Measurements from ENCODE around the gene LRFN5.
"Not testable (repeated sequence)": the region's sequence is repeated elsewhere in the genome, so short reads cannot be mapped to it uniquely, and the experiment has no call there.

LRFN5 gene

GRCh38 chr14:41878321-41878720 lies 271.6 kb downstream of the LRFN5 start:
- WGBS (ENCODE audit: insufficient coverage) = no CpG with 5 or more reads among the region's 3 CpGs
- ChIA-PET POLR2A (no interaction called here), CTCF (no interaction called here)

GRCh38 chr14:41891624-41892023 lies 284.9 kb downstream of the LRFN5 start:
- POLR2A ChIA-PET = no interaction called here
- no peak for DNase-seq
- H3K4me3 ChIP-seq (ENCODE audit: control insufficient read depth in 1 of 7, extremely low read depth in 1 of 7, insufficient read depth in 4 of 7, low read depth in 2 of 7, low read length in 6 of 7) = no peak overlapping the region
- 87% methylated on average over 8 of the region's 8 CpGs for WGBS (ENCODE audit: insufficient coverage)
- H3K4me1 ChIP-seq (ENCODE audit: control extremely low read depth in 1 of 4, control insufficient read depth in 4 of 4, insufficient read depth in 4 of 4, low read length in 3 of 4) = no peaks in the 10 kb centered on the region
- no peak overlapping the region for H3K27ac ChIP-seq (ENCODE audit: insufficient read depth in 1 of 2, low read depth in 1 of 2, low read length in 2 of 2, poor library complexity in 1 of 2, severe bottlenecking in 2 of 2)
- CTCF ChIA-PET = no interaction called here
- no peaks in the 10 kb centered on the region for H3K9me3 ChIP-seq (ENCODE audit: control extremely low read depth in 1 of 5, control insufficient read depth in 4 of 5, insufficient read depth in 2 of 5, low read depth in 1 of 5, low read length in 4 of 5)
- no peaks in the 10 kb centered on the region for H3K36me3 ChIP-seq (ENCODE audit: control insufficient read depth in 4 of 4, insufficient read depth in 4 of 4, low read length in 3 of 4)
- H3K27me3 ChIP-seq (replicated peaks in 2 of 5; ENCODE audit: control insufficient read depth in 4 of 5, insufficient read depth in 5 of 5, low read length in 4 of 5) = no peaks in the 10 kb centered on the region

More at GRCh38 chr14:41878321-41878720, 271.6 kb downstream of the LRFN5 start:
- no peaks in the 10 kb centered on the region for H3K27me3 ChIP-seq (replicated peaks in 2 of 5; ENCODE audit: control insufficient read depth in 4 of 5, insufficient read depth in 5 of 5, low read length in 4 of 5)
- DNase-seq = no peak
- no peak overlapping the region for H3K4me3 ChIP-seq (ENCODE audit: control insufficient read depth in 1 of 7, extremely low read depth in 1 of 7, insufficient read depth in 4 of 7, low read depth in 2 of 7, low read length in 6 of 7)
- no peaks in the 10 kb centered on the region for H3K4me1 ChIP-seq (ENCODE audit: control extremely low read depth in 1 of 4, control insufficient read depth in 4 of 4, insufficient read depth in 4 of 4, low read length in 3 of 4)
- no peak overlapping the region for H3K27ac ChIP-seq (ENCODE audit: insufficient read depth in 1 of 2, low read depth in 1 of 2, low read length in 2 of 2, poor library complexity in 1 of 2, severe bottlenecking in 2 of 2)
- no peaks in the 10 kb centered on the region for H3K36me3 ChIP-seq (ENCODE audit: control insufficient read depth in 4 of 4, insufficient read depth in 4 of 4, low read length in 3 of 4)
- H3K9me3 ChIP-seq (ENCODE audit: control extremely low read depth in 1 of 5, control insufficient read depth in 4 of 5, insufficient read depth in 2 of 5, low read depth in 1 of 5, low read length in 4 of 5) = no peaks in the 10 kb centered on the region

GRCh38 chr14:41899416-41899815 lies 292.7 kb downstream of the LRFN5 start:
- no peak overlapping the region for H3K4me3 ChIP-seq (ENCODE audit: control insufficient read depth in 1 of 7, extremely low read depth in 1 of 7, insufficient read depth in 4 of 7, low read depth in 2 of 7, low read length in 6 of 7)
- no peak for DNase-seq
- POLR2A ChIA-PET = no interaction called here
- H3K27me3 ChIP-seq (replicated peaks in 2 of 5; ENCODE audit: control insufficient read depth in 4 of 5, insufficient read depth in 5 of 5, low read length in 4 of 5) = no peaks in the 10 kb centered on the region
- H3K36me3 ChIP-seq (ENCODE audit: control insufficient read depth in 4 of 4, insufficient read depth in 4 of 4, low read length in 3 of 4) = no peaks in the 10 kb centered on the region
- CTCF ChIA-PET = no interaction called here
- no peaks in the 10 kb centered on the region for H3K9me3 ChIP-seq (ENCODE audit: control extremely low read depth in 1 of 5, control insufficient read depth in 4 of 5, insufficient read depth in 2 of 5, low read depth in 1 of 5, low read length in 4 of 5)
- no peak overlapping the region for H3K27ac ChIP-seq (ENCODE audit: insufficient read depth in 1 of 2, low read depth in 1 of 2, low read length in 2 of 2, poor library complexity in 1 of 2, severe bottlenecking in 2 of 2)
- H3K4me1 ChIP-seq (ENCODE audit: control extremely low read depth in 1 of 4, control insufficient read depth in 4 of 4, insufficient read depth in 4 of 4, low read length in 3 of 4) = no peaks in the 10 kb centered on the region

GRCh38 chr14:41900644-41901043 lies 294.0 kb downstream of the LRFN5 start:
- Histone ChIP-seq H3K27me3 (replicated peaks in 2 of 5; ENCODE audit: control insufficient read depth in 4 of 5, insufficient read depth in 5 of 5, low read length in 4 of 5) (no peaks in the 10 kb centered on the region), H3K27ac (ENCODE audit: insufficient read depth in 1 of 2, low read depth in 1 of 2, low read length in 2 of 2, poor library complexity in 1 of 2, severe bottlenecking in 2 of 2) (no peak overlapping the region), H3K9me3 (ENCODE audit: control extremely low read depth in 1 of 5, control insufficient read depth in 4 of 5, insufficient read depth in 2 of 5, low read depth in 1 of 5, low read length in 4 of 5) (no peaks in the 10 kb centered on the region), H3K4me1 (ENCODE audit: control extremely low read depth in 1 of 4, control insufficient read depth in 4 of 4, insufficient read depth in 4 of 4, low read length in 3 of 4) (no peaks in the 10 kb centered on the region), H3K4me3 (ENCODE audit: control insufficient read depth in 1 of 7, extremely low read depth in 1 of 7, insufficient read depth in 4 of 7, low read depth in 2 of 7, low read length in 6 of 7) (no peak overlapping the region), H3K36me3 (ENCODE audit: control insufficient read depth in 4 of 4, insufficient read depth in 4 of 4, low read length in 3 of 4) (no peaks in the 10 kb centered on the region)
- 100% methylated on average over 1 of the region's 4 CpGs for WGBS (ENCODE audit: insufficient coverage)
- ChIA-PET POLR2A (no interaction called here), CTCF (no interaction called here)
- DNase-seq = no peak

GRCh38 chr14:41901089-41901488 lies 294.4 kb downstream of the LRFN5 start:
- H3K27me3 ChIP-seq (replicated peaks in 2 of 5; ENCODE audit: control insufficient read depth in 4 of 5, insufficient read depth in 5 of 5, low read length in 4 of 5) = no peaks in the 10 kb centered on the region
- CTCF ChIA-PET = no interaction called here
- WGBS (ENCODE audit: insufficient coverage) = no CpG with 5 or more reads among the region's 3 CpGs
- H3K27ac ChIP-seq (ENCODE audit: insufficient read depth in 1 of 2, low read depth in 1 of 2, low read length in 2 of 2, poor library complexity in 1 of 2, severe bottlenecking in 2 of 2) = no peak overlapping the region
- H3K9me3 ChIP-seq (ENCODE audit: control extremely low read depth in 1 of 5, control insufficient read depth in 4 of 5, insufficient read depth in 2 of 5, low read depth in 1 of 5, low read length in 4 of 5) = no peaks in the 10 kb centered on the region
- POLR2A ChIA-PET = no interaction called here
- no peaks in the 10 kb centered on the region for H3K36me3 ChIP-seq (ENCODE audit: control insufficient read depth in 4 of 4, insufficient read depth in 4 of 4, low read length in 3 of 4)
- no peak for DNase-seq
- no peaks in the 10 kb centered on the region for H3K4me1 ChIP-seq (ENCODE audit: control extremely low read depth in 1 of 4, control insufficient read depth in 4 of 4, insufficient read depth in 4 of 4, low read length in 3 of 4)
- H3K4me3 ChIP-seq (ENCODE audit: control insufficient read depth in 1 of 7, extremely low read depth in 1 of 7, insufficient read depth in 4 of 7, low read depth in 2 of 7, low read length in 6 of 7) = no peak overlapping the region

- Histone ChIP-seq H3K27ac (ENCODE audit: insufficient read depth in 1 of 2, low read depth in 1 of 2, low read length in 2 of 2, poor library complexity in 1 of 2, severe bottlenecking in 2 of 2) (no peak overlapping the region), H3K36me3 (ENCODE audit: control insufficient read depth in 4 of 4, insufficient read depth in 4 of 4, low read length in 3 of 4) (no peaks in the 10 kb centered on the region), H3K9me3 (ENCODE audit: control extremely low read depth in 1 of 5, control insufficient read depth in 4 of 5, insufficient read depth in 2 of 5, low read depth in 1 of 5, low read length in 4 of 5) (no peaks in the 10 kb centered on the region), H3K4me1 (ENCODE audit: control extremely low read depth in 1 of 4, control insufficient read depth in 4 of 4, insufficient read depth in 4 of 4, low read length in 3 of 4) (no peaks in the 10 kb centered on the region), H3K27me3 (replicated peaks in 2 of 5; ENCODE audit: control insufficient read depth in 4 of 5, insufficient read depth in 5 of 5, low read length in 4 of 5) (no peaks in the 10 kb centered on the region), H3K4me3 (ENCODE audit: control insufficient read depth in 1 of 7, extremely low read depth in 1 of 7, insufficient read depth in 4 of 7, low read depth in 2 of 7, low read length in 6 of 7) (no peak overlapping the region)
- ChIA-PET POLR2A (no interaction called here), CTCF (no interaction called here)
- WGBS (ENCODE audit: insufficient coverage) = 100% methylated on average over 4 of the region's 9 CpGs
- DNase-seq = no peak
These were observed 298.8 kb downstream of the LRFN5 start for GRCh38 chr14:41905394-41905964.

GRCh38 chr14:41911155-41911554 lies 304.5 kb downstream of the LRFN5 start:
- WGBS (ENCODE audit: insufficient coverage) = 98% methylated on average over 8 of the region's 12 CpGs
- POLR2A ChIA-PET = not testable (repeated sequence)

More at GRCh38 chr14:41911155-41911554, 304.5 kb downstream of the LRFN5 start:
- DNase-seq; H3K27me3 ChIP-seq (replicated peaks in 2 of 5; ENCODE audit: control insufficient read depth in 4 of 5, insufficient read depth in 5 of 5, low read length in 4 of 5); H3K27ac ChIP-seq (ENCODE audit: insufficient read depth in 1 of 2, low read depth in 1 of 2, low read length in 2 of 2, poor library complexity in 1 of 2, severe bottlenecking in 2 of 2); H3K9me3 ChIP-seq (ENCODE audit: control extremely low read depth in 1 of 5, control insufficient read depth in 4 of 5, insufficient read depth in 2 of 5, low read depth in 1 of 5, low read length in 4 of 5); H3K4me3 ChIP-seq (ENCODE audit: control insufficient read depth in 1 of 7, extremely low read depth in 1 of 7, insufficient read depth in 4 of 7, low read depth in 2 of 7, low read length in 6 of 7); CTCF ChIA-PET; H3K36me3 ChIP-seq (ENCODE audit: control insufficient read depth in 4 of 4, insufficient read depth in 4 of 4, low read length in 3 of 4); H3K4me1 ChIP-seq (ENCODE audit: control extremely low read depth in 1 of 4, control insufficient read depth in 4 of 4, insufficient read depth in 4 of 4, low read length in 3 of 4): not testable (repeated sequence)

Data from common myeloid progenitor, CD34-positive (primary cell).